HG02852 (cell line): ENCODE results near the gene ZNF296.

ENCODE experiments used
- ATAC-seq: cut with Tn5 transposase; IDR thresholded peaks from one replicate; pipeline ENCODE4 v1.9.1; 2021; ENCODE audit warnings: mild to moderate bottlenecking, moderate library complexity; ENCODE audit not compliant: unreplicated experiment

Gene ZNF296

DNA sequence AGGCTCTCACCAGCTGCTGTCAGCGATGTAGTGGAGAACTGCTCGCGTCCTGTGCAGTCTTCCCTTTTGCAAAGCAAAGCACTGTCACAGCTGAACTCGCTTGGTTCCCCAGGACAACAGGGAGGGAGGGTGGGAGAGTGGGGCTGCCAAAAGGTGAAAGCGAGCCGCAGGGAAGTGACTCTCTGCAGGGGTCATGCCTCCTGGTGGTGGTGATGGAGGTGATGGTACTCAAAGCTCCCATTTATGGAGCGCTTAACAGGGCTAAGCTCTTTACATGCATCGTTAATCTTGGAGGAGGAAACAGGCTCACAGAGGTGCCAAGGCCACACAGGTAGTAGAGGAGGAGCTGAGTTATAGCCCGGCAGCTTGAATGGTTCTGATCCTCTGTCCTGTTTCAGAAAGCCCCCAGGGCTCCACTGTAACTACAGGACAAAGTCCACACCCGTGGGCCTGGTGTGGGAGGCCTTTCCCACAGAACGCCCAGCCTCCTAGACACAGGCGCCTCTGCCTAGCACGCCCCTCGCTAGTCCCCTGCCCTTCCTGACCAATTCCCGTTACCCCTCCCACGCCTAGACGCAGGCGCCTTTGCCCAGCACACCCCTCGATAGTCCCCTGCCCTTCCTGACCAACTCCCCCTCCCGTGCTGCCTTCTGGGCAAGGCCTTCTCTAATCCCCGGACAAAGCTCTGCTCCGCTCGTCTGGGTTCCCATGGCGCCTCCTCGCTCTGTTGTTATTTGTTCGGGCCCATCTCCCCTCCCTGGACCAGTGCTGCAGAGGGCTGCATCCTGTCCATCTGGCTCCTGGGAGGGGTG lies 27.4 kb upstream of the ZNF296 start:
- ATAC-seq, result no peak

DNA sequence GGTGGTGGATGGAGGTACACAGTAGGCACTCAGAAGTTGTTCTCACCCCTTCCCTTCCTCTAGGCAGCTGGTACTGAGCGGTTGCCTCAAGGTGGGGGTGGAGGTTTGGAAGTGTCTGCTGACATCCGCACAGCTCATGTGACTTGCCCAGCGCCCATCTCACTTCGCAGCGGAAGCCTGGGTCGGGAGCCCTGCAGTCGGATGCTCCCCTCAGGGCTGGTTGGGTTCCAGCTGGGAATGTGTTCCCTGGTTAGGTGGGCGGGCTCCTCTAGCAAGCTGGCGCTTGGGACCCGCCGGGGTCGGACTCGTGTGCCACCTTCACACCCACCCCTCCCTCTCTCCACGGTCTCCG lies 26.9 kb upstream of the ZNF296 start:
- ATAC-seq, result no peak

DNA sequence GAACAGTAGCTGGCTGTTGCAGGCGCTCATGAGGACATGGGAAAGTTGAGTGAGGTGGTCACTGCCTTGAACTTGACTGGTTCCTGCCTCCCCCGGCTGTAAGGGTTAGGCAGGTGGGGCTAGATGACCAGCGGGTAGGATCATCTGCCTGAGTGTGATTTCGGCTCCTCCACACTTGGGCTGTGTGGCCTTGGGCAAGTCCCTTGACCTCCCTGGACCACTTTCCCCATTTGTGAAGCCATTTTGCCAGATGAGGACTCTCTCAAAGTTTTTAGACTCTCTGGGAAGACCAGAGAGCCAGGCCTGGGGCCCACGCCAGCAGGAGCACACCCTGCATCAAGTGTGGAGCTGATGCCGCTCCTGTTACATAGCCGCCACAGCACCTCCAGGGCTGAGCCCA lies 26.2 kb upstream of the ZNF296 start:
- ATAC-seq, result no peak

DNA sequence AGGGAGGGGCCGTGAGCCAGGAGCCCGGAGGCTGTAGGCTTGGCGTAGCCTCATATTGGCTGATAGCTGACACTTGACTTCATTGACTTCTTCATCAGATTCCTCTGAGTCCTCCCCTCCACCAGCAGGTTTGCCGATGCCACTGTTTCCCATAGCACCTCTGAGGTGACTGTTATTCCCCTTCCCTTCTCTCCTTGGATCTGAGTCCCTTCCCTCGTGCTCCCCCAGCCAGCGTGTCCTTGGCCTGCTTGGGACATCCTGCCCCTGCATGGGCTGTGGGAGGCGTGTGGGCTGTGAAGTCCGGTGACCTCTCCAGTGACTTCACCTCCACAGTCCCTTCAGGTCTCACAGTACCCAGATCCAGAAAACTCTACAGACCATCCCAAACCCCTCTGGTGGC lies 25.5 kb upstream of the ZNF296 start:
- no peak for ATAC-seq

DNA sequence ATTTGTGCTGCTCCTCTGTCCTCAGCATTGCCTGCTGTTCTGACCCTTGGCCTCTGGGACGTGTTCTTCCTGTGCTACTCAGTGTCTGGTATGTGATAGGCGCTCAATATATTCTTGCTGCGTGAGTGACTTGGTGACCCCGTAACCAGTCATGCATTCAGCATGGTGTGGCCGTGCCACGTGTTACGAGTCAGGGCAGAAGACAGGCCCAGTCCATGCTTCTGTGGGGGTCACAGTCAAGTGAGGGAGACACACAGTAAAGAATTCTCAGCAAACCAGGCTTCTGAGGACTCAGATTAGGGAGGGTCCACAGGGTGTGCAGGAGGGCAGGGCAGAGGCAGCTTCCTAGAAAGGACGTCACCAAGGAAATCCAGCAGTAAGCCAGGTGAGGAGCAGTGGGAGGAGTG lies 24.6 kb upstream of the ZNF296 start:
- ATAC-seq, result no peak

DNA sequence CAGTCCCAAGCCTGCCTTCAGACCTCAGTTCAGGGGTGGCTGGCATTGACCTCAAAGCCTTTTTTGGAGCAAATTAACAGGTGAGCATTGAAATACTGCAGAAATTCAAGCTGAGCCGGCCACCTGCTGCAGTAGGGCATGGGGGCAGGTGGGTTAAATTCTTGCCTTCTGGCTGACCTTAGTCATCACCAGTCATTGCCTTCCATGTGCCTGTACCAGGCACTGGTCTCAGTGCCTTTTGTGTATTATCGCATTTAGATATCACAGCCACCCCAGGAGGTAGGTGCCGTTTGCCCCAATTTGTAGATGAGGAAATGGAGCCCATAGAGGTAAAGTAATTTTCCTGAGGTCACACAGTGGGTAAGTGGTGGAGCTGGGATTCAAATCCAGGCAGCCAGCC lies 23.9 kb upstream of the ZNF296 start:
- ATAC-seq, result no peak

DNA sequence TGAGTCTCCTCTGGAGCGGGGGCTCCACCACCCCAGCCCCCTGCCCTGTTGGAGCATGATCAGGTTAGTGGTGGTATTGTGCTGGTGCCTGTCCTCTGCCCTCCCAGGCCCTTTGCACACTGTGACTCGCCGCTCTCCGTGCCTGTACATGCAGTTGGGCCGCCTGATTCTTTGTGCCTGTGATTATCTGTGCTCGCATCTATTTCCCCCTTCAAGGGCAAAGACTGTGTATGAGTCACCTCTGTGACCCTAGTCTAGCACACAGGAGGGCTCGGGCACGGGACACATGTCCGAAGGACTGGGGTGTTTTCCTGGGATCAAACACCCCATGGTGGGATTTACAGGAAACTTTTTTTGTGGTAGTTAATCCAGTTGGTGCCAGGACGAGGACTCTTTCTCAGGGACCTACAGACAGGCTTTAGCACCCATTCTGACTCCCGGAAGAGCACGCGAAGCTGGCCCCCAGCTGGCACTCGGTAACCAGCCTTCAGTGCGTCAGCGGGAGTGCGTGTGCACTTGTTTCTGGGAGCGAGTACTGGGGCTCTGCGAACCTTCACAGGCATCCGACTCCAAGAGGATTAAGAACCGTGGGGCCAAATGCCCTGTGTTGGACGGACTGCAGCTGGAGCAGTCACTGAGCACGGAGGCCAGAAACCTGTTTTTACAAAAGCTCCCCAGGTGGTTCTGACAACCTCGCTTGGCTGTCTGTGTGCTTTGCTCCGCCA lies 23.4 kb upstream of the ZNF296 start:
- ATAC-seq, result no peak

DNA sequence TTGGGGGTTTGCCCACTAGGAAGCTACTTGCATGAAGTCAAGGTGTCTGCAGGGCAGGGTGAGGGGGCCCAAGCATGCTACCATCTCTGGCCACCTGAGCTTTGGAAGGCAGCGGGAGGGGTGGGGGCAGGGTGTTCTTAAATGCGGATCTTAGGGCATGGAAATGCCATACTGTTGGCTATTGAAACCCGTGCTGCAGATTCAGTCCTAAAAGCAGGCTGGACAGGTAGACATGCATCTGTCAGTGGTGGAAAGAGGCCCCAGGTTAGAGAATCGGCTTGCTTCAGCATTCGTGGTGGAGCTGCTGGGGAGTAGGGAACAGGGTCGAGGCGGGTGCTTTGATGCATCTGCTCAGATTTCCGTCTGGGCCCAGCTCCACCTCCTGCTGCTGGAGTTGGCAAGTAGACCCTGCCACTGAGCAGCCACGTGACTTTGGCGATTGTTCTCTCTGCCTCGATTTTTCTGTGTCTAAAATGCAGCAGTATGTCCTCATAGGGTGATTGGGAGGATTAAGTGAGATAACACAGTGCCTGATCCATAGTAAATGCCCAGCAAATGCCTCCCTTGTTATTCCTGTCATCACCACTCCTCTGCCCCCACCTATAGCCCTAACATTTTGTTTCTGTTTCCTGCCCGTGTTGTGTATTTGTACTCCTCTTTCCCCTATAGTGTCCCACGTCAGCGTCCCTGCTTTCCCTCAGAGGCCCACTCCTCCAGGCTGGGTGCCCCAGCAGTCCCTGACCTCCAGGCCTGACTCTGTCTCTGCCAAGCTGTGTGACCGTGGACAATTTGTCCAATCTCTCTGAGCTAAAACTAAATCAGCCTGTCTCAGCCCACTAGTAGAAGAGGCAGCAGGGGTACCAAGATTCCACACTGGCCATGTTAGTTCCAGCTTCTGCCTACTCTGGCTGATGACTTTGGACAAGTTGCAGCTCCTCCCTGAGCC lies 22.5 kb upstream of the ZNF296 start:
- ATAC-seq, result no peak

DNA sequence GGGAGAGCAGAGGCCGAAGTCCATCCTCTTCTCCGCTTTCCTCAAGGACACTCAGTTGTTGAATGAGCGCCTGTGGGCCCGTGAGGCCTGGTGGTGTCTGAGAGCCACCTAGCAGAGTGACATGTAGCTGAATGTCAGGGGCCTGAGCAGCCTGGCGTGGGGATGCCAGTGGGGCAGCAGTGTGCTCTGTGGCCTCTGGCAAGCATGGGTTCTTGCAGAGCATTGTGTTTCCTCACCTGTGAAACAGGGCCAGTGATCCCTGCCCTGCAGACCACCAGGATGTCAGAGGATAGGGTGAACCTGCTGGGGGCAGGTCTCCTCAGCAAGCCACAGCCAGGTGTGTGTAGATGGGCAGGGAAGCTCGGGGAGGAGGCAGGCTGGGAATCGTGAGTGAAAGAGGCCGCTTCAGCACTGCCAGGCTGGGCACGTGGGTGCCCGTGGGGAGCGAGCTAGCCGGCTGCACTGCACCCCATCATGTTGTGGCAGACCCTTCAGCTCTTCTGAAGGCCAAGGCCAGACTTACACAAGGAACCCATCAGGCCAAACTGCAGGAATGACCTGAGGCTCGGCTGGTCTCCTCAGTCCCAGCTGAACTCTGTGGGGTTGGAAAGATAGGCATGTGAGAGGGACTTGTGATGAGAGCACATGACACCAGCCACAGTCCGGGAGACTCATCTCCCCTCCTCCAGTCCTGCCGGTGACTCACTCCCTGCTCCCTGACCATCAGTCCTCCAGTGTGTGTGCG lies 21.7 kb upstream of the ZNF296 start:
- no peak for ATAC-seq

DNA sequence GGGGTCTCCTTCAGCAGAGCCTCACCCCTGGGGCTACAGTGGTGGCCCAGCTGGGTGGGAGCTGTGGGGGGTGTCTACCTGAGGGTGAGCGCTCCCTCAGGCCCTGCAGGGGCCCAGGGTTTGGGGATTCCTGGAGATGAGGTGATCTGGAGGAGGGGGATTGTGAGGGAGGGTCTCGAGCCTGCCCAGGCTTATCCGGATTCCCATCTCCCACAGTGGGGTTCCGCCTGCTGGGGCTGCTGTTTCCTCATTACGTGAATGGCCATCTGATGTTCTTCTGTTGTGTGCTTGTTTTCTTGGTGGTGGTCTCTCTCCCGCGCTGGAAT lies 21.1 kb upstream of the ZNF296 start:
- ATAC-seq, result no peak

DNA sequence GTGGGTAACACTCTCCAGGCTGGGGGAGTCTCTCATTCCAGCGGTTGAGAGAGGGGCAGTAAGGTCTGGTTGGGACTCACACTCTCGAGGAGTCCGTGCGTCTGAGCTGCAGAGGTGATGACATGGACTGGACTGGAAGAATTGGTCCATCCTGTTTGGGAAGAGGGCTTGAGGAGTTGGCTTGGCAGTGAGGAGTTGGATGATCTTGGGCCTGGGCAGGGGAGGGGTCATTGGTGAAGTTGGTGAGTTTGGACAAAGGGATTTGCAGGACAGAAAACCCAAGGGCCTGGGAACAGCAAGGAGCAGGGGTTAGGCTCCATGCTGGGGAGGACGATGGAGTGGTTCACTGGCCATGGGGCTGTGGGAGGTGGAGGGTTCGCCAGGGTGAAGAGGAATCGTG lies 20.4 kb upstream of the ZNF296 start:
- no peak for ATAC-seq

DNA sequence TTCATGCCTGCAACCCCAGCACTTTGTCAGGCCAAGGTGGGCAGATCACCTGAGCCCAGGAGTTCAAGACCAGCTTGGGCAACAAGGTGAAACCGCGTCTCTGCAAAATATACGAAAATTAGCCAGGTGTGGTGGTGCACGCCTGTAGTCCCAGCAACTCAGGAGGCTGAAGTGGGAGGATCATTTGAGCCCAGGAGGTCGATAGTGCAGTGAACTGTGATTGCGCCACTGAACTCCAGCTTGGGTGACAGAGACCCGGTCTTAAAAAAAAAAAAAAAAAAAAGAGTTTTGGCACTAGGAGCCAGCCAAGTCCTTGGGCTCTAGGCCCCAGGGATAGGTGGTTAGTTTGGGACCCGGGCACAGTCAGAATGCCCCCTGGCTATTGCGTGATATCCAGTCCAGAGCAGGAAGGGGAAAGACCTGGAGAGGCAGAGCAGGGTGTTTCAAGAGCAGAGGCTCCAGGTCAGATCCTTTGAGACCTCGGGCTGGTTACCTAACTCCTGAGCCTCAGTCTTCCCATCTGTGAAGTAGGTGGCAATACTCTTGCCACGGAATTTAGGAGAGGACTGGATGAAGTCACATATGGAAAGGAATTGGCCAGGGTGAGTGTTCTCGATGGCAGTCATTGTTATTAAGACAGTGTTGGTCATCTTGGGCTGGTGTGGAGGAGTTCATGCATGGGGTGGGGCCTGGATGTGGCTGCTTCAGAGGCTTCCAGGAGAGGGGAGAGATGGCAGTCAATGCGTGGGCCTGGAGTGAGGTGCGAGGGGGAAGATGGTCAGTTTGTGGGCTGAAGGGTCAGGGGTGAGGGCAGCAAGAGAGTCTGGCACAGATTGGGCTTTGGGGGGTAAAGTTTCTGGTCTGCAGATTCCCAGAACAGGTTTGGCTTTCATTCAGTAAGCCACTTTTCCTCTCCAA lies 19.5 kb upstream of the ZNF296 start:
- no peak for ATAC-seq

DNA sequence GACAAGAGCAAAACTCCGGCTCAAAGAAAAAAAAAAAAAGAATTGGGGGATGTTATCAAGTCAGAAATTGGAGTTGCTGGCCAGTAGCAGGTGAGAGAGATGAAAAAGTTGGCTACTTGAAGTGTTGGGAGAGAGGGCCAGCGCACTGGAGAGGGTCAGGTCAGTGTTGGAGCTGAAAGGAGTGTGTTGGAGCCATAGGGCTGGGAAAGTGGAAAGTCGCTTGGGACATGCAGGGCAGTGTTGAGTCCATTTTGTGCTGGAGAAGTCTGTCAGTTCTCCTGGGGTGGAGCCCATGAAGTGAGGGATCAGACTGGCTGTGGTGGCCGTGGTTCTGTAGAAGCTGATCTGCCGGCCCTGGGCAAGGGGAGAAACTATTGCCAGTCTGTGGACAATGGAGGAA lies 18.4 kb upstream of the ZNF296 start:
- no peak for ATAC-seq

DNA sequence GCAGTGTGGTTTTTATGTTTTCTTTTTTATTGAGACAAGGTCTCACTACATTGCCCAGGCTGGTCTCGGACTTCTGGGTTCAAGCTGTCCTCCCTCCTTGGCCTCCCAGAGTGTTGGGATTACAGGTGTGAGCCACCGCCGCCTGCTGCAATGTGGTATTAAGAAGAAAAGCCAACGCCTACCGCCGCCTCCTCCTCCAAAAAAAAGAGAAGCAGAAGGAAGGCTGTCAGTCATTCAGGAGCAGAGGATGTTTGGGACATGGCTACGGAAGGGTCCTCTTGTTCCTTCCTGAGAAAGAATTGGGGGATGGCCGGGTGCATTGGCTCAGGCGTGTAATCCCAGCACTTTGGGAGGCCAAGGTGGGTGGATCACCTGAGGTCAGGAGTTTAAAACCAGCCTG lies 17.9 kb upstream of the ZNF296 start:
- ATAC-seq, result no peak

DNA sequence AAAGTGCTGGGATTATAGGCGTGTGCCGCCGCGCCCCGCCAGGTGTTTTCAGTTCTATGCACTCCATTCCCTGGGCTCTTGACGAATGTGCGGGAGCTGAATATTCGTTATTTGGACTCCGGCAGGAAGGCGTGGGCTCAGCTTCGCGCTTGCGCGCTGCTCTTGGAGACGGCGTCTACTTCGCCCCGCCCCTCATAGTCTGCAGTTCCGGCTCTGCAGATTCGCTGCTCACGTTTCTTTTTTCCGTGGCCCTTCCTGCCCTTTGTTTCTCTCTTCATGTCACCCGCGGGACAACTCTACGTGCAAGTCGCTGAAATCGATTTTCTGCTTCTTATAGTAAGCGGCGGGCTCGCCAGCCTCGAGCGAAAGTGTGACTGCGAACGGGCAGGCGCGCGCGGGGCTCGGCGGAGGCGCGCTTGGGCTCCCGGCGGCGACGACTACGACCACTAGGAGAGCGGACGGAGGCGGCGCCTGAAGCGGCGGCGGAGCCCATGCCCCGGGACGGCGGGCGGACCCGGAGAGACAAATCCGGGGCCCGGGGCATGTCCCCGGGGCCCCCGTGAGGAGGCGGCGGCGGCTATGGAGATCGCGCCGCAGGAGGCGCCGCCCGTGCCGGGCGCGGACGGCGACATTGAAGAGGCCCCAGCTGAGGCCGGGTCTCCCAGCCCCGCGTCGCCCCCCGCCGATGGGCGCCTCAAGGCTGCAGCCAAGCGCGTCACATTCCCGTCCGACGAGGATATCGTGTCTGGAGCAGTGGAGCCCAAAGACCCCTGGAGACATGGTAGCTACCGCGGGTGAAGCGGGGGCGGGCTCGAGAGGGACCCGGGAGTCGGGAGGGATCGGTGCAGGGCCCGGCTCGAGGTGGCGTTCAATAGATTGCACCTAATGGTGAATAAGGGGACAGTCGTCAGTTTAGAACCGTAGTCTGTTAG lies 16.7 kb upstream of the ZNF296 start, which contains the start of gene PPP1R37:
Gene PPP1R37 (plus strand): TSS at position 433 of the 932 bp plus-strand sequence. CDS start 147 bp downstream, at position 580.
- ATAC-seq, result peak; percentile 51

DNA sequence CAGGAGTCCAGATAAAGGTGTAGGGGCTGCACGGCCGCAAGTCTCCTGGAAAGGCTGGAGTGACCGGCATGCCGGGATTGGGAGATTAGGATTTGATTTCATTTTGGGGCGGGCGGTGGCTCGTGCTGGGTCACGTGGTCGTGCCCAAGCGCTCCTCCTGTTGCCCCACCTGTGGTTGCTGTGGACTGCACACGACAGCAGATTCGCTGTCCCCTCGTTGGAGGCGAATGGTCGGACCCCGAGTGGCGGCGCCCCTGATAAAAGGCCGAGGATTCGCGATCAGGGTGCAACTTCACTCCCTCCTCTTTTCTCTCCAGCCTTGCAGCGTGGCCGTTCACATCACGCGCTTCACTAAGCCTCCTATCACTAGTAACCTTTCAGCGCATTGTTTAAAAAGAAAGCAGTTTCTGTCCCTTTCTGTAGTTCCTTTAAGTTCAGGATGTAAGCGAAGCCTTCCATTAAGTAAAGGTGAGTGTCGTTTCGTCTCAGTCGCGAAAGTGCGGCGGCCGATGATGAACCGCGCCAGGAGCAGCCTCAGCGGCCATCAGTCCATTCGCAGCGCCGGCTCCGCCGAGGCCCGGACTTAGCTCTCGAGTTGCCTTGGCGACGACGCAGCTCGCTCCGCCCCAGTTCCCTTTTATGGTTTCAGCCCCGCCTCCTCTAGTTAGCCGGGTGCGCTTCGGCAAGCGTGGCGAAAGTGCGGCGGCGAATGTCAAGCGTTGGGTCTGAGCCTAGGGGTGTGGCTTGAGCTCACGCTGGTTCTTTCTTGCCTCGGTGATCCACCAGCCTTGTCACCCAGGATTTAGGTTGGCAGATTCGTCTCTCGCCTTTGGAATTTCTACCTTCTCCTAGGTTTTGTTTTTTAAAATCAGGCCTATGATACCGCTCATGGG lies 15.0 kb upstream of the ZNF296 start:
- ATAC-seq, result peak; percentile 59

DNA sequence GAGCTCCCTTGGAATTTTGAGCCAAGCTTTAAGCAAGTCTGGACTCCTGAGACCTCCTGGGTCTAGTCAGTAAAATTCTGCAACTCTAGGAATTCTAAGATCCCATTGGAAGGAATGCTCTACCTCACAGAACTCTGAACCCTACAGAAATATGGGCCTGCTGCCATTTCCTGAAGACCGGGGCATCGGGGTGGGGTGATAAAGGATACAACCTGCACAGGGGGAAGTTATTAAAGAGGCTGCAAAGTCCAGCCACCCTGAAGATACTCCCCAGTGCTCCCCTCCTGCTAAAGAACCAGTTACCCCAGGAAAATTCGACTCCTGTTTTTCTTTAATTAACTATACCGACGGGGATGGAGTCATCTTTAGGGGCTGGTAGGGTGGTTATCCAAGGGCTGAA lies 14.3 kb upstream of the ZNF296 start:
- no peak for ATAC-seq

DNA sequence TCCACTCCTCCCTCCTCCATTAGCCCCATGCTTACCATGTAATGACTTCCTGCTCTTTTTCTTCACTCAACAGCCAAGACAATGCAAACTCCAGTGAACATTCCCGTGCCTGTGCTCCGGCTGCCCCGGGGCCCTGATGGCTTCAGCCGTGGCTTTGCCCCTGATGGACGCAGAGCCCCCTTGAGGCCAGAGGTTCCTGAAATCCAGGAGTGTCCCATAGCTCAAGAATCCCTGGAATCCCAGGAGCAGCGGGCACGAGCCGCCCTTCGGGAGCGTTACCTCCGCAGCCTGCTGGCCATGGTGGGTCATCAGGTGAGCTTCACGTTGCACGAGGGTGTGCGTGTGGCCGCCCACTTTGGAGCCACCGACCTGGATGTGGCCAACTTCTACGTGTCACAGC lies 13.8 kb upstream of the ZNF296 start:
- ATAC-seq, result no peak
